ENCODE measurements around the gene KLRB1.
"Not testable (repeated sequence)": the region's sequence is repeated elsewhere in the genome, so short reads cannot be mapped to it uniquely, and the experiment has no call there.

GRCh38 chr12:9600426-9600825 lies 7.3 kb downstream of the KLRB1 start:
- TF ChIP-seq CTCF (CRISPR knock-in tag; IDR thresholded peaks at IDR 0.05); IRF2 (CRISPR knock-in tag; IDR thresholded peaks at IDR 0.05); TFDP1 (CRISPR knock-in tag; IDR thresholded peaks at IDR 0.05; ENCODE audit: borderline replicate concordance); ZNF256 (CRISPR knock-in tag; conservative IDR thresholded peaks at IDR 0.05): not testable (repeated sequence)

Data from HepG2 (cell line).